Right kidney (tissue), 1 donor: Measurements from ENCODE around the gene SNAPIN.

ENCODE experiments used
- DNase-seq: peaks from one replicate; pipeline ENCODE4 v3.0.0-alpha.2; 2016

Gene SNAPIN

GRCh38 chr1:153677718-153678518 lies 19.4 kb downstream of the SNAPIN start:
- DNase-seq = peak; percentile 63

DNA sequence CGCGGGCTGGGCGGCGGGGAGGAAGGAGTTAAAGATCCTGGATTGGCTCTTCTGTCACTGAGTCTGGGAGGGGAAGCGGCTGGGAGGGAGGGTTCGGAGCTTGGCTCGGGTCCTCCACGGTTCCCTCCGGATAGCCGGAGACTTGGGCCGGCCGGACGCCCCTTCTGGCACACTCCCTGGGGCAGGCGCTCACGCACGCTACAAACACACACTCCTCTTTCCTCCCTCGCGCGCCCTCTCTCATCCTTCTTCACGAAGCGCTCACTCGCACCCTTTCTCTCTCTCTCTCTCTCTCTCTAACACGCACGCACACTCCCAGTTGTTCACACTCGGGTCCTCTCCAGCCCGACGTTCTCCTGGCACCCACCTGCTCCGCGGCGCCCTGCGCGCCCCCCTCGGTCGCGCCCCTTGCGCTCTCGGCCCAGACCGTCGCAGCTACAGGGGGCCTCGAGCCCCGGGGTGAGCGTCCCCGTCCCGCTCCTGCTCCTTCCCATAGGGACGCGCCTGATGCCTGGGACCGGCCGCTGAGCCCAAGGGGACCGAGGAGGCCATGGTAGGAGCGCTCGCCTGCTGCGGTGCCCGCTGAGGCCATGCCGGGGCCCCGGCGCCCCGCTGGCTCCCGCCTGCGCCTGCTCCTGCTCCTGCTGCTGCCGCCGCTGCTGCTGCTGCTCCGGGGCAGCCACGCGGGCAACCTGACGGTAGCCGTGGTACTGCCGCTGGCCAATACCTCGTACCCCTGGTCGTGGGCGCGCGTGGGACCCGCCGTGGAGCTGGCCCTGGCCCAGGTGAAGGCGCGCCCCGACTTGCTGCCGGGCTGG lies 20.2 kb downstream of the SNAPIN start, which contains the start of gene NPR1:
TSS of gene NPR1 (plus strand) at position 170 of the 818 bp plus-strand sequence. CDS start at position 591, 421 bp downstream.
- peak; percentile 84 for DNase-seq

DNA sequence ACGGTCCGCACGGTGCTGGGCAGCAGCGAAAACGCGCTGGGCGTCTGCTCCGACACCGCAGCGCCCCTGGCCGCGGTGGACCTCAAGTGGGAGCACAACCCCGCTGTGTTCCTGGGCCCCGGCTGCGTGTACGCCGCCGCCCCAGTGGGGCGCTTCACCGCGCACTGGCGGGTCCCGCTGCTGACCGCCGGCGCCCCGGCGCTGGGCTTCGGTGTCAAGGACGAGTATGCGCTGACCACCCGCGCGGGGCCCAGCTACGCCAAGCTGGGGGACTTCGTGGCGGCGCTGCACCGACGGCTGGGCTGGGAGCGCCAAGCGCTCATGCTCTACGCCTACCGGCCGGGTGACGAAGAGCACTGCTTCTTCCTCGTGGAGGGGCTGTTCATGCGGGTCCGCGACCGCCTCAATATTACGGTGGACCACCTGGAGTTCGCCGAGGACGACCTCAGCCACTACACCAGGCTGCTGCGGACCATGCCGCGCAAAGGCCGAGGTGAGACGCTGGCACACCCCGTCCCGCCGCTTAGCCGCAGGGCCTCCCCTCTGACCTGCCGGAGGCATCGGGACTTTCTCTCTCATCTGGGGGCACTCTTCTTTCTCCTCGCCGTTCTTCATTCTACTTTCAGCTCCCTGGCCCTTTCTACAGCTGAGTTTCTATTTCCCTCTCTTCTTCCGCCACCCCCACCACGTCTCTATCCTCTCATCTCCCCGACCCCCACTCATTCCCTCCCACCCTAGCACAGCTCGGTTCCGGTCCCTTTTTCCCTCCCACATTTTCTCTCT lies 21.0 kb downstream of the SNAPIN start:
- peak; percentile 85 for DNase-seq

DNA sequence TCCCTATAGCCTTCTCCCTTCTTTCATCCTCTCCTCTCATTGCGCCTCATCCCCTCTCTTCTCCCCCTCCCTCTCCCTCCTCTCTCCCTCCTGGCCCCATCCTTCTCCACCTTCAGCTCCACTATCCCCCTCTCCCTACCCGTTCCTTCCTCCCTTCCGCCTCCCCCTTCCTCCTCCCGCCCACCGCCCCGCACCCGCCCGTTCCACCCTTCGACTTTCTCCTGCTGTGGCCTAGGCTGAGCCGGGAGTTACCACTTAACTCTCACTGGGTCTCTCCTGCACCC lies 21.6 kb downstream of the SNAPIN start:
- no peak for DNase-seq

GRCh38 chr1:153682730-153683129 lies 24.2 kb downstream of the SNAPIN start:
- DNase-seq = no peak

GRCh38 chr1:153683854-153684253 lies 25.4 kb downstream of the SNAPIN start:
- no peak for DNase-seq

DNA sequence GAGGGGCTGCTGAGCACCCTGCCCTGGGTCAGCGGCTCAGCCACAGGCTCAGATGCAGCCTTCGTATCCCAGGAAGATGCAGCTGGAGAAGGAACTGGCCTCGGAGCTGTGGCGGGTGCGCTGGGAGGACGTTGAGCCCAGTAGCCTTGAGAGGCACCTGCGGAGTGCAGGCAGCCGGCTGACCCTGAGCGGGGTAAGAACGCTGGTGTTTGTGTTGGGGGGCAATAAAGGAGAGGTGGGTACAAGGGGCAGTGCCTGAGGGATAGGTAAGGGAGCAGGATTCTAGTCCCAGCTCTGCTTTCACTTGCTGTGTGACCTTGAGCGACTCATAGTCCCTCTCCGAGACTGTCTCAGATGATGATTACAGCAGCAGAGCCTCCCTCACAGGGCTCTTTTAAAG lies 26.4 kb downstream of the SNAPIN start:
- DNase-seq = no peak

- DNase-seq = no peak
These were observed 27.2 kb downstream of the SNAPIN start for GRCh38 chr1:153685544-153686340.

- DNase-seq = no peak
These were observed 29.0 kb downstream of the SNAPIN start for GRCh38 chr1:153687346-153688125.

DNA sequence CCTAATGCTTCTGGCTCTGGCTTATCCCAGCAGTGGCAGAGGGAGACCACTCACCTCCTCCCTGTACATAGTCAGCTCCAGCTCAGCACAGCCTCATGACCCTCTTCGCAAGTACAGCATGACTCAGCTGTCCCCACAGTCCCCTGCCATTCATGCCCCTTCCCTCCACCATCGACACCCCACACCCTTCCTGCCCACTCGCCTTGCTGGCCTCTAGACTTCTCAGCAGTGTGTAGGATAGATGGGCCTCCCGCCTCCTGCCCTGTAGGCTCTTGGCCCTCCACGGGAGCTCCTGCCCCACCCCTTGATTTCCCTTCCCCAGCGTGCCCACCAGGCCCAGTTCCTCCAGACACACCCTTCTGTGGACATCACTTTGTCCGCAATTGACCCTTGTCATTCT lies 29.8 kb downstream of the SNAPIN start:
- no peak for DNase-seq

DNA sequence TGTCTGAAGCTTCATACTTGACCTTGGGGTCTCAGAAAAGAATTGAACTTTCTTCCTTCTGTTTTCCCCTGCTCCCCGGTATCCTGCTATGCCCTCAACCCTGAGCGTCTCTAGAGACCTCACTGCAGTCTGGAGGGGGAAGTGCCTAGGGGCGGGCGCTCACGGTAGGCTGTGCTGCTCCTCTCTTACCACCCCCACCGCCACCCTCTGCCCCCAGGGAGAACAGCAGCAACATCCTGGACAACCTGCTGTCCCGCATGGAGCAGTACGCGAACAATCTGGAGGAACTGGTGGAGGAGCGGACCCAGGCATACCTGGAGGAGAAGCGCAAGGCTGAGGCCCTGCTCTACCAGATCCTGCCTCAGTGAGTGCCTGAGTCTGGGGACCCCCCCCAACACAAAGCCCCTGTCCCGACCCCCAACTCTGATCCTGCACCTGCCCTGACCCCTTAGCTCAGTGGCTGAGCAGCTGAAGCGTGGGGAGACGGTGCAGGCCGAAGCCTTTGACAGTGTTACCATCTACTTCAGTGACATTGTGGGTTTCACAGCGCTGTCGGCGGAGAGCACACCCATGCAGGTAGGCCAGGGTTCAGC lies 30.3 kb downstream of the SNAPIN start:
- no peak for DNase-seq

DNA sequence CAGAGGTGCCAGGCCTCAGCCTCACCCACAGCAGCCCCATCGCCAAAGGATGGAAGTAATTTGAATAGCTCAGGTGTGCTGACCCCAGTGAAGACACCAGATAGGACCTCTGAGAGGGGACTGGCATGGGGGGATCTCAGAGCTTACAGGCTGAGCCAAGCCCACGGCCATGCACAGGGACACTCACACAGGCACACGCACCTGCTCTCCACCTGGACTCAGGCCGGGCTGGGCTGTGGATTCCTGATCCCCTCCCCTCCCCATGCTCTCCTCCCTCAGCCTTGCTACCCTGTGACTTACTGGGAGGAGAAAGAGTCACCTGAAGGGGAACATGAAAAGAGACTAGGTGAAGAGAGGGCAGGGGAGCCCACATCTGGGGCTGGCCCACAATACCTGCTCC lies 35.0 kb downstream of the SNAPIN start:
- DNase-seq = no peak

DNA sequence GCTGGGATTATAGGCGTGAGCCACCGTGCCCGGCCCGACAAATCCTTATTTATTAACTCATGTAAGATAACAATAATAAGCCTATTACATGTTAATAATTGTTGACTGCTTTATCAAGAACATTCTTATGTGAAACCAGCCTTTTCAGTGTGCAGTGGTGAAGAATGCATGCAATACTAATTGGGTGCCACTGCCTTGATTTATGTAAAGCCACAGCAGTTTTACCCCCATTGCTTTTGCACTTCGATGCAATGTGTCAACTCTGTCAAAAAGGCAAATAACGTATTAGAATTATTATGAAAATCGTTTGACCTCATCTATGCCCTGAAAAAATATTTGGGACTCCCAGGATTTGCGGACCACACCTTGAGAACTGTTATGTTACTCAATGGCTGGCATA lies 38.2 kb downstream of the SNAPIN start:
- DNase-seq = no peak

GRCh38 chr1:153697191-153698019 lies 38.9 kb downstream of the SNAPIN start:
- peak; percentile 87 for DNase-seq

DNA sequence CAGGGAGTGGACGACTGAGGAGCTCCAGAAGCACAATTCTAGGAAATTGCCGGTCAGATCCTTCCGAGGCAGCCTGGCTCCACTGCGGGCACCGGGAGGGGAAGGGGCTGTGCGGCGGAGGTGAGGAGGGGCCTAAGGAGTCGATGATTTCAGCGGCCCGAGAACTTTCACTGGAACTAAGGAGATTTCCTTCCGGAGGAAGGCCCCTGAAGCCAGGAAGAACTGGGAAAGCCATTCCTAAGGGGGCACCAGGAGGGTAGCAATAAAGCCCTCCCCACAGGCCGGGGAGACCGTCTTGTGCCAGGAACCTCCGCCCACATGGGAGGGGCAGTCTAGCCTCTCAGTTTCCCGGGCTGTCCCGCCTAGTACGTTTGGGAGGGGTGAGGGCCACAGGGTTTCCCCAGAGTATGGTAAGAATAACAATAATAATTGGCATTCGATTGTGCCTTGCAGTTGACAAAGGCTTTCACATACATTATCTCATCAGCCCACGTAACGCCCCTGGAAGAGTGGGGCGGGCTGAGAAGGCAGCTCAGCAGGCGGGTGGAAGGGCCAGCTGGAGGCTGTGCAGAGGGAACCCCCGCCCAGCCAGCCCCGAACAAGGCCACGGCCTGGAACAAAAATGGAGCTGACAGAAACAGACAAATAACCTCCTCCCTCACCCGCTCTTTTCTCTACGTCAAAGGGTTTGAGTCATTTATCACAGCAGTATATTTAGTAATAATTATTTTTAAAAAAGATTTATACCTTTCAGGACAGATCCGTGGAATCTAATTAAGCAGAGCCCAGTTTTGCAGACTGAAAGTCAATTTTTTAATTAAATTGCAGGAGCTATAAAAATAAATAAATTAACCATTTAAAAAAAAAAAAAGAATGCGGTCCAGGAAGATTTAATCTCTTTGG lies 39.8 kb downstream of the SNAPIN start:
- peak; percentile 78 for DNase-seq

- DNase-seq = no peak
These were observed 40.6 kb downstream of the SNAPIN start for GRCh38 chr1:153698923-153699714.

DNA sequence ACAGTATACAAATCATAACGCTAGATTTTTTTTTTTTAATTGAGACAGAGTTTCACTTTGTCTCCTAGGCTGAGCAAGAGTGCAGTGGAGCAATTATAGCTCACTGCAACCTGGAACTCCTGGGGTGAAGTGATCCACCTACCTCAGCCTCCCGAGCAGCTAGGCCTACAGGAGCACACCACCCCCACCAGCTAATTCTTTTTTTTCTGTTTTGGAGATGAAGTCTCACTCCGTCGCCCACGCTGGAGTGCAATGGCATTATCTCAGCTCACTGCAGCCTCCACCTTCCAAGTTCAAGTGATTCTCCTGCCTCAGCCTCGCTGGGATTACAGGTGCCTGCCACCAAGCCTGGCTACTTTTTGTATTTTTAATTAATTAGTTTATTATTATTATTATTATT lies 41.3 kb downstream of the SNAPIN start:
- no peak for DNase-seq

GRCh38 chr1:153705484-153705883 lies 47.0 kb downstream of the SNAPIN start:
- DNase-seq = no peak
